Keratinocyte (primary cell): ENCODE data around the gene DDB1. TPM values are rescaled to one million over a fixed set of nuclear protein-coding genes. Genes with fewer than 3 reads are reported as not detected.

ENCODE experiments used
- DNase-seq: peaks from one replicate; pipeline ENCODE4 v3.0.0-alpha.2; 2011; ENCODE audit warnings: low read depth, missing footprints, low spot score
- FAIRE-seq: peaks from 2 replicates; lab custom pipeline; 2011; peaks lifted over from hg19 to GRCh38; lab: Jason Lieb, UNC
- H2AFZ ChIP-seq: 2 replicates; pipeline ENCODE4 v1.6.0; 2012; ENCODE audit warnings: low read length, control low read depth, inconsistent platforms; ENCODE audit not compliant: control insufficient read depth
- H3K27ac ChIP-seq: 2 replicates; pipeline ENCODE4 v1.5.1; 2011; ENCODE audit warnings: low read length; ENCODE audit not compliant: control insufficient read depth, insufficient read depth
- H3K27me3 ChIP-seq: 3 replicates; pipeline ENCODE4 v1.6.0; 2011; ENCODE audit warnings: low read length; ENCODE audit not compliant: control insufficient read depth, insufficient read depth; ENCODE audit errors: extremely low read depth
- H3K36me3 ChIP-seq, 2 experiments: 2 replicates in 1 of 2; 3 replicates in 1 of 2; pipeline ENCODE4 v1.5.1; 2011; ENCODE audit warnings: low read length in 2 of 2, mild to moderate bottlenecking in 1 of 2; ENCODE audit not compliant: control insufficient read depth in 2 of 2, insufficient read depth in 2 of 2; ENCODE audit errors: extremely low read depth in 1 of 2
- H3K4me1 ChIP-seq: 3 replicates; pipeline ENCODE4 v1.5.1; 2011; ENCODE audit warnings: low read length; ENCODE audit not compliant: control insufficient read depth, insufficient read depth; ENCODE audit errors: extremely low read depth
- H3K4me2 ChIP-seq: 3 replicates; pipeline ENCODE4 v1.6.0; 2011; ENCODE audit warnings: low read depth, low read length; ENCODE audit not compliant: control insufficient read depth, insufficient read depth; ENCODE audit errors: extremely low read depth
- H3K4me3 ChIP-seq, 3 experiments: fragments of 200-600 bp in 1 of 3; sonication (generic) in 1 of 3; 2 replicates in 2 of 3; 3 replicates in 1 of 3; pipeline ENCODE4 v1.5.1; 2011 to 2016; ENCODE audit warnings: low read length in 3 of 3, mild to moderate bottlenecking in 3 of 3, control low read depth in 2 of 3, inconsistent platforms in 1 of 3, low read depth in 1 of 3, mixed read lengths in 1 of 3, mixed run types in 1 of 3, moderate library complexity in 1 of 3; ENCODE audit not compliant: control insufficient read depth in 2 of 3, insufficient read depth in 2 of 3; ENCODE audit errors: extremely low read depth in 1 of 3
- H3K79me2 ChIP-seq: 2 replicates; pipeline ENCODE4 v1.6.0; 2012; ENCODE audit warnings: low read length; ENCODE audit not compliant: control insufficient read depth, insufficient read depth
- H3K9ac ChIP-seq: 3 replicates; pipeline ENCODE4 v1.6.0; 2011; ENCODE audit warnings: low read length; ENCODE audit not compliant: control insufficient read depth, insufficient read depth; ENCODE audit errors: extremely low read depth
- H3K9me1 ChIP-seq: 3 replicates; pipeline ENCODE4 v1.6.0; 2011; ENCODE audit warnings: low read length; ENCODE audit not compliant: control insufficient read depth, insufficient read depth; ENCODE audit errors: extremely low read depth
- H3K9me3 ChIP-seq: 2 replicates; pipeline ENCODE4 v1.5.1; 2012; ENCODE audit warnings: low read depth, low read length; ENCODE audit not compliant: control insufficient read depth
- H4K20me1 ChIP-seq: 3 replicates; pipeline ENCODE4 v1.6.0; 2011; ENCODE audit warnings: low read length; ENCODE audit not compliant: control insufficient read depth, insufficient read depth; ENCODE audit errors: extremely low read depth
- CTCF ChIP-seq, 3 experiments: IDR thresholded peaks in 1 of 3; conservative IDR thresholded peaks in 1 of 3; optimal IDR thresholded peaks in 1 of 3; 2 replicates in 2 of 3; 3 replicates in 1 of 3; pipeline versions ENCODE3 to v1.5.1; 2011; ENCODE audit warnings: low read length in 3 of 3, mild to moderate bottlenecking in 3 of 3, moderate library complexity in 2 of 3, control low read depth in 1 of 3, inconsistent platforms in 1 of 3; ENCODE audit not compliant: insufficient read depth in 2 of 3; ENCODE audit errors: extremely low read depth in 1 of 3
- EZH2 ChIP-seq: IDR thresholded peaks from one replicate; pipeline ENCODE4 v1.6.1; 2012; ENCODE audit warnings: inconsistent platforms, mild to moderate bottlenecking, low read length, moderate library complexity
- dilution Hi-C: fragments of 300-500 bp; cut with MboI; formaldehyde crosslinking; loops from one replicate; pipeline ENCODE4 v1.7.0; 2020; ENCODE audit warnings: low sequenced_read_pairs; ENCODE audit not compliant: extremely low pct_ligation_motif_present
- polyA plus RNA-seq, 5 experiments: library from polyadenylated mRNA; depleted of rRNA in 3 of 5; stranded (reverse) in 3 of 5; stranded (forward) in 1 of 5; unstranded in 1 of 5; fragments of >200 nt; gene quantifications; 1 replicate in 1 of 5; 2 replicates in 3 of 5; 3 replicates in 1 of 5; pipeline versions ENCODE4 v1.2.1 to v1.2.3, GENCODE V29; 2011 to 2012; ENCODE audit warnings: missing spikeins in 2 of 5, low read depth in 1 of 5, low replicate concordance in 1 of 5

DDB1 gene
- polyA plus RNA-seq, 1 donor (not counting 4 experiments of a cell fraction or from before 2014, with no cell fraction given): 187 TPM

- H3K4me2 ChIP-seq: no peak overlapping the region
- no peak overlapping the region for H3K9ac ChIP-seq
- TF ChIP-seq CTCF (optimal IDR thresholded peaks at IDR 0.05 in 1 of 3, IDR thresholded peaks at IDR 0.05 in 1 of 3, conservative IDR thresholded peaks at IDR 0.05 in 1 of 3; ENCODE audit: extremely low read depth in 1 of 3, insufficient read depth in 2 of 3, low read length in 3 of 3) (no peak), EZH2 (no peak)
- no peak overlapping the region for H3K27ac ChIP-seq
- H4K20me1 ChIP-seq: no peaks in the 10 kb centered on the region
- H3K9me1 ChIP-seq: no peaks in the 10 kb centered on the region
- H2AFZ ChIP-seq: no peak overlapping the region
- H3K27me3 ChIP-seq: no peaks in the 10 kb centered on the region
- dilution Hi-C loops: no loop called here
- no peaks in the 10 kb centered on the region for H3K9me3 ChIP-seq
- no peak for FAIRE-seq
- H3K36me3 ChIP-seq: peaks cover 9 to 18% of the 10 kb centered on the region in 2 experiments
- H3K4me1 ChIP-seq: peaks cover 4% of the 10 kb centered on the region
- peaks cover 14% of the 10 kb centered on the region for H3K79me2 ChIP-seq
- H3K4me3 ChIP-seq: no peak overlapping the region
- DNase-seq: no peak
Observed at GRCh38 chr11:61356706-61357105, 23.8 kb upstream of the DDB1 start.

GRCh38 chr11:61354208-61354607 is 21.3 kb upstream of the DDB1 start:
- no peaks in the 10 kb centered on the region for H4K20me1 ChIP-seq
- H3K4me1 ChIP-seq: no peaks in the 10 kb centered on the region
- no peak overlapping the region for H2AFZ ChIP-seq
- no peak overlapping the region for H3K9ac ChIP-seq
- TF ChIP-seq CTCF (optimal IDR thresholded peaks at IDR 0.05 in 1 of 3, IDR thresholded peaks at IDR 0.05 in 1 of 3, conservative IDR thresholded peaks at IDR 0.05 in 1 of 3; ENCODE audit: extremely low read depth in 1 of 3, insufficient read depth in 2 of 3, low read length in 3 of 3): no peak
- TF ChIP-seq EZH2: no peak
- dilution Hi-C loops: no loop called here
- peaks cover 19 to 25% of the 10 kb centered on the region in 2 experiments for H3K36me3 ChIP-seq
- no peaks in the 10 kb centered on the region for H3K27me3 ChIP-seq
- no peaks in the 10 kb centered on the region for H3K9me3 ChIP-seq
- H3K79me2 ChIP-seq: no peaks in the 10 kb centered on the region
- no peak overlapping the region for H3K4me3 ChIP-seq
- H3K9me1 ChIP-seq: peaks cover 2% of the 10 kb centered on the region
- no peak for FAIRE-seq
- no peak overlapping the region for H3K4me2 ChIP-seq
- H3K27ac ChIP-seq: no peak overlapping the region
- no peak for DNase-seq
